ENCODE measurements around the gene GLIS1.

DNA sequence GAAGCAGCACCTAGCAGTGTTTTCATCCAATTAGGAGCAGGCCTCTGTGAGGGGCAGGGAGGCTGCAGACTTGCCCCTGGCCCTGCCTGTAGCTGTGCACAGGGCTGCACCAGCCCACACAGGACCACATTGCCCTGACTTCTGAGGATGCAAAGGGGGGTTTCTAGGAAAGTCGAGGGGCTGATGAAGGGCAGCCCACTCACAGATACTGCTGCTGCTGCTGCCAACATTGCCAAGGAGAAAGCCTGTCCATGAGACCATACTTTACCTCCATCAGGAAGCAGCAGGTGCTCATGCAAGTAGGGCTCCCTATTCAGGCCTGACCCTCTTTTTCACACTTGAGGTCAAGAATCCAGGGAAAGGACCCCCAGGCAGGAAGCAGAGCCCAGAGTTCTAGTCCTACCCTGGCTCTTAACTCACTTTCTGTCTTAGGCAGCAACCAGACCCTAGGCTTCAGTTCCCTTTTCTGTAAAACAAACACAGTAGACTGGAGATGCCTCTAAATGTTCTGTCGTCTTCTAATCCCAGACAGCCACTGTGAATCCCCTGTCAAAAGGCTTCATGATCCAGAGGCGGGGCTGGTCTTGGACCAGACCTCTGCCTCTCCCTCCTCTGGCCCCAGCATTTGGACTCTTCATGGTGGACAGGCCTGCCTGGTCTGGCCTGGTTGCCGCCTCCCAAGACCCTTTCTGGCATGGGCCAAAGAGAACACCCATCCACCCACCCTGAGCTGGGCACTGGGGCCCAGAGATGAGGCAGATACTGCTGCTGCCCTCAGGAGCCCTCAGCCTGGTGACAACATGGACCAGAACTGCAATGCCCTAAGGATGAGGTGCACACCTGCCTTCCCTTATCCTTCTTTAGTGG is 120.2 kb downstream of the GLIS1 start:
- TF ChIP-seq EP300 (IDR thresholded peaks at IDR 0.05): no peak
- TF ChIP-seq, protein P1, sequence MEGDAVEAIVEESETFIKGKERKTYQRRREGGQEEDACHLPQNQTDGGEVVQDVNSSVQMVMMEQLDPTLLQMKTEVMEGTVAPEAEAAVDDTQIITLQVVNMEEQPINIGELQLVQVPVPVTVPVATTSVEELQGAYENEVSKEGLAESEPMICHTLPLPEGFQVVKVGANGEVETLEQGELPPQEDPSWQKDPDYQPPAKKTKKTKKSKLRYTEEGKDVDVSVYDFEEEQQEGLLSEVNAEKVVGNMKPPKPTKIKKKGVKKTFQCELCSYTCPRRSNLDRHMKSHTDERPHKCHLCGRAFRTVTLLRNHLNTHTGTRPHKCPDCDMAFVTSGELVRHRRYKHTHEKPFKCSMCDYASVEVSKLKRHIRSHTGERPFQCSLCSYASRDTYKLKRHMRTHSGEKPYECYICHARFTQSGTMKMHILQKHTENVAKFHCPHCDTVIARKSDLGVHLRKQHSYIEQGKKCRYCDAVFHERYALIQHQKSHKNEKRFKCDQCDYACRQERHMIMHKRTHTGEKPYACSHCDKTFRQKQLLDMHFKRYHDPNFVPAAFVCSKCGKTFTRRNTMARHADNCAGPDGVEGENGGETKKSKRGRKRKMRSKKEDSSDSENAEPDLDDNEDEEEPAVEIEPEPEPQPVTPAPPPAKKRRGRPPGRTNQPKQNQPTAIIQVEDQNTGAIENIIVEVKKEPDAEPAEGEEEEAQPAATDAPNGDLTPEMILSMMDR (IDR thresholded peaks at IDR 0.05): no peak
